Activated CD8-positive, alpha-beta memory T cell treated with anti-CD3 and anti-CD28 coated beads, Interleukin-2, amount 10 ng/mL, durations not matched to agents 7 days and 5 days (primary cell): Measurements from ENCODE around the gene LRRN2. TPM values are rescaled to one million over a fixed set of nuclear protein-coding genes. Genes with fewer than 3 reads are reported as not detected.
"Not testable (repeated sequence)": the region's sequence is repeated elsewhere in the genome, so short reads cannot be mapped to it uniquely, and the experiment has no call there.

Experiments
- ATAC-seq: fragments of 150-1000 bp; cut with Tn5 transposase; one replicate; pipeline ENCODE4 v1.10.0; 2021; ENCODE audit warnings: moderate library complexity
- CTCF ChIA-PET: fragments of 350-600 bp; sonication (Branson Sonifier 250); formaldehyde crosslinking; loops from one replicate; lab custom pipeline; 2021; ENCODE audit warnings: antibody characterized with exemption; lab: Charles Lee
- DNase-seq: peaks from one replicate; pipeline ENCODE4 v3.0.0-alpha.2; 2020
- H3K27ac Mint-ChIP-seq: one replicate; pipeline ENCODE4 v1.8.0; 2021; ENCODE audit warnings: mild to moderate bottlenecking, mixed read lengths
- H3K27me3 Mint-ChIP-seq: one replicate; pipeline ENCODE4 v1.8.0; 2021; ENCODE audit warnings: mixed read lengths
- H3K36me3 Mint-ChIP-seq: one replicate; pipeline ENCODE4 v1.8.0; 2021; ENCODE audit warnings: mild to moderate bottlenecking, mixed read lengths
- H3K4me1 Mint-ChIP-seq: one replicate; pipeline ENCODE4 v1.8.0; 2021; ENCODE audit warnings: mixed read lengths
- H3K4me3 Mint-ChIP-seq: one replicate; pipeline ENCODE4 v1.8.0; 2021; ENCODE audit warnings: mild to moderate bottlenecking, moderate library complexity, mixed read lengths
- H3K9me3 Mint-ChIP-seq: one replicate; pipeline ENCODE4 v1.8.0; 2022; ENCODE audit warnings: low read depth, mixed read lengths
- total RNA-seq, 2 experiments: library from RNA; stranded (reverse); gene quantifications; one replicate each; pipeline ENCODE4 v1.2.3, GENCODE V29; 2021

Gene LRRN2
- total RNA-seq, 2 experiments from 2014 or later: not detected

- H3K27ac Mint-ChIP-seq: no peak overlapping the region
- H3K36me3 Mint-ChIP-seq: no peaks in the 10 kb centered on the region
- DNase-seq (no peak), ATAC-seq (no peak)
- CTCF ChIA-PET: no interaction called here
- peaks cover 3% of the 10 kb centered on the region for H3K4me1 Mint-ChIP-seq
- H3K9me3 Mint-ChIP-seq: no peaks in the 10 kb centered on the region
- H3K4me3 Mint-ChIP-seq: no peak overlapping the region
- peaks cover 20% of the 10 kb centered on the region for H3K27me3 Mint-ChIP-seq
Measured at GRCh38 chr1:204645251-204645650, 40.3 kb downstream of the LRRN2 start.

- CTCF ChIA-PET: no interaction called here
- Mint-ChIP-seq H3K36me3 (no peaks in the 10 kb centered on the region), H3K27me3 (peaks cover 20% of the 10 kb centered on the region), H3K4me1 (peaks cover 3% of the 10 kb centered on the region), H3K9me3 (no peaks in the 10 kb centered on the region), H3K4me3 (no peak overlapping the region), H3K27ac (no peak overlapping the region)
- DNase-seq (no peak), ATAC-seq (no peak)
Measured at GRCh38 chr1:204643503-204643902, 42.0 kb downstream of the LRRN2 start.

GRCh38 chr1:204641936-204642335 is 43.6 kb downstream of the LRRN2 start:
- no peak for DNase-seq
- Mint-ChIP-seq H3K27me3 (peaks cover 20% of the 10 kb centered on the region), H3K36me3 (no peaks in the 10 kb centered on the region), H3K4me3 (no peak overlapping the region), H3K4me1 (no peaks in the 10 kb centered on the region), H3K9me3 (no peaks in the 10 kb centered on the region), H3K27ac (no peak overlapping the region)
- ATAC-seq: no peak
- CTCF ChIA-PET: interaction anchor here (0.6 to 1.0 kb wide), 2 partner anchors 105 to 292 kb away, joined by 3 to 4 read pairs; no protein-coding TSS in a partner anchor

GRCh38 chr1:204641455-204641854 is 44.1 kb downstream of the LRRN2 start:
- CTCF ChIA-PET: interaction anchor here (0.6 to 1.0 kb wide), 2 partner anchors 105 to 292 kb away, joined by 3 to 4 read pairs; no protein-coding TSS in a partner anchor
- peaks cover 20% of the 10 kb centered on the region for H3K27me3 Mint-ChIP-seq
- H3K36me3 Mint-ChIP-seq: no peaks in the 10 kb centered on the region
- DNase-seq (no peak), ATAC-seq (no peak)
- H3K27ac Mint-ChIP-seq: no peak overlapping the region
- no peak overlapping the region for H3K4me3 Mint-ChIP-seq
- no peaks in the 10 kb centered on the region for H3K4me1 Mint-ChIP-seq
- no peaks in the 10 kb centered on the region for H3K9me3 Mint-ChIP-seq

- Mint-ChIP-seq H3K4me3 (no peak overlapping the region), H3K27me3 (peaks cover 20% of the 10 kb centered on the region)
- ATAC-seq: no peak
Measured at GRCh38 chr1:204640578-204640977, 45.0 kb downstream of the LRRN2 start.

GRCh38 chr1:204634260-204634910 is 51.2 kb downstream of the LRRN2 start:
- peaks cover 23% of the 10 kb centered on the region for H3K27me3 Mint-ChIP-seq
- H3K36me3 Mint-ChIP-seq: no peaks in the 10 kb centered on the region
- no peaks in the 10 kb centered on the region for H3K9me3 Mint-ChIP-seq
- DNase-seq: no peak
- no peak for ATAC-seq
- no peaks in the 10 kb centered on the region for H3K4me1 Mint-ChIP-seq
- no peak overlapping the region for H3K4me3 Mint-ChIP-seq
- CTCF ChIA-PET: no interaction called here
- H3K27ac Mint-ChIP-seq: no peak overlapping the region

More at GRCh38 chr1:204640578-204640977, 45.0 kb downstream of the LRRN2 start:
- CTCF ChIA-PET: interaction anchor here (1.1 kb wide), 1 partner anchor 106 kb away, joined by 4 read pairs; no protein-coding TSS in a partner anchor
- Mint-ChIP-seq H3K36me3 (no peaks in the 10 kb centered on the region), H3K4me1 (no peaks in the 10 kb centered on the region), H3K9me3 (no peaks in the 10 kb centered on the region), H3K27ac (no peak overlapping the region)
- no peak for DNase-seq

- ATAC-seq: no peak
- no peak for DNase-seq
- H3K4me1 Mint-ChIP-seq: no peaks in the 10 kb centered on the region
- H3K36me3 Mint-ChIP-seq: no peaks in the 10 kb centered on the region
- no peaks in the 10 kb centered on the region for H3K9me3 Mint-ChIP-seq
- no peak overlapping the region for H3K4me3 Mint-ChIP-seq
- H3K27me3 Mint-ChIP-seq: peaks cover 25% of the 10 kb centered on the region
- CTCF ChIA-PET: no interaction called here
- no peak overlapping the region for H3K27ac Mint-ChIP-seq
Measured at GRCh38 chr1:204633665-204634064, 51.9 kb downstream of the LRRN2 start.

- H3K4me3 Mint-ChIP-seq: no peak overlapping the region
- no peaks in the 10 kb centered on the region for H3K36me3 Mint-ChIP-seq
- DNase-seq (no peak), ATAC-seq (no peak)
- peaks cover 25% of the 10 kb centered on the region for H3K27me3 Mint-ChIP-seq
- H3K4me1 Mint-ChIP-seq: no peaks in the 10 kb centered on the region
- H3K27ac Mint-ChIP-seq: no peak overlapping the region
- no peaks in the 10 kb centered on the region for H3K9me3 Mint-ChIP-seq
- CTCF ChIA-PET: no interaction called here
Measured at GRCh38 chr1:204630132-204630905, 55.2 kb downstream of the LRRN2 start.

- H3K4me1 Mint-ChIP-seq, ATAC-seq, H3K9me3 Mint-ChIP-seq, DNase-seq, H3K27ac Mint-ChIP-seq, H3K4me3 Mint-ChIP-seq, CTCF ChIA-PET, H3K36me3 Mint-ChIP-seq: not testable (repeated sequence)
- peaks cover 25% of the 10 kb centered on the region for H3K27me3 Mint-ChIP-seq
Measured at GRCh38 chr1:204629459-204629858, 56.1 kb downstream of the LRRN2 start.

- no peak for ATAC-seq
- Mint-ChIP-seq H3K4me3 (no peak overlapping the region), H3K4me1 (no peaks in the 10 kb centered on the region), H3K9me3 (no peaks in the 10 kb centered on the region), H3K27ac (no peak overlapping the region), H3K27me3 (peaks cover 20% of the 10 kb centered on the region), H3K36me3 (no peaks in the 10 kb centered on the region)
- DNase-seq: no peak
- CTCF ChIA-PET: no interaction called here
Measured at GRCh38 chr1:204628868-204629267, 56.7 kb downstream of the LRRN2 start.

- Mint-ChIP-seq H3K9me3 (no peaks in the 10 kb centered on the region), H3K4me1 (no peaks in the 10 kb centered on the region), H3K4me3 (no peak overlapping the region), H3K36me3 (no peaks in the 10 kb centered on the region), H3K27me3 (peaks cover 16% of the 10 kb centered on the region), H3K27ac (no peak overlapping the region)
- no peak for DNase-seq
- no peak for ATAC-seq
- CTCF ChIA-PET: no interaction called here
Measured at GRCh38 chr1:204627436-204627835, 58.1 kb downstream of the LRRN2 start.

- Mint-ChIP-seq H3K36me3 (no peaks in the 10 kb centered on the region), H3K27me3 (peaks cover 16% of the 10 kb centered on the region), H3K27ac (no peak overlapping the region), H3K4me1 (no peaks in the 10 kb centered on the region), H3K4me3 (no peak overlapping the region), H3K9me3 (no peaks in the 10 kb centered on the region)
- no peak for ATAC-seq
- CTCF ChIA-PET: no interaction called here
- no peak for DNase-seq
Measured at GRCh38 chr1:204626381-204626780, 59.2 kb downstream of the LRRN2 start.

GRCh38 chr1:204624631-204625216 is 60.8 kb downstream of the LRRN2 start:
- H3K9me3 Mint-ChIP-seq: no peaks in the 10 kb centered on the region
- no peak for ATAC-seq
- no peak overlapping the region for H3K27ac Mint-ChIP-seq
- H3K36me3 Mint-ChIP-seq: no peaks in the 10 kb centered on the region
- no peak for DNase-seq
- H3K27me3 Mint-ChIP-seq: peaks cover 7% of the 10 kb centered on the region
- CTCF ChIA-PET: interaction anchor here (0.8 to 2.0 kb wide), 4 partner anchors 10 to 182 kb away, joined by 3 to 13 read pairs (median 6); no protein-coding TSS in a partner anchor
- H3K4me1 Mint-ChIP-seq: no peaks in the 10 kb centered on the region
- no peak overlapping the region for H3K4me3 Mint-ChIP-seq
